ENCODE measurements around the gene ADK.

GRCh38 chr10:74705358-74705980 is 554.4 kb downstream of the ADK start:
- TF ChIP-seq CTCF (conservative IDR thresholded peaks at IDR 0.05; ENCODE audit: low read length) (no peak), EZH2phosphoT487 (IDR thresholded peaks at IDR 0.05; ENCODE audit: borderline replicate concordance, low read depth, low read length) (no peak)

Data from OCI-LY7 (cell line).